Measurements from ENCODE around the gene SPTA1. TPM values are rescaled to one million over a fixed set of nuclear protein-coding genes. Genes with fewer than 3 reads are reported as not detected.

Gene SPTA1
- total RNA-seq, 1 experiment from 2014 or later, result not detected

DNA sequence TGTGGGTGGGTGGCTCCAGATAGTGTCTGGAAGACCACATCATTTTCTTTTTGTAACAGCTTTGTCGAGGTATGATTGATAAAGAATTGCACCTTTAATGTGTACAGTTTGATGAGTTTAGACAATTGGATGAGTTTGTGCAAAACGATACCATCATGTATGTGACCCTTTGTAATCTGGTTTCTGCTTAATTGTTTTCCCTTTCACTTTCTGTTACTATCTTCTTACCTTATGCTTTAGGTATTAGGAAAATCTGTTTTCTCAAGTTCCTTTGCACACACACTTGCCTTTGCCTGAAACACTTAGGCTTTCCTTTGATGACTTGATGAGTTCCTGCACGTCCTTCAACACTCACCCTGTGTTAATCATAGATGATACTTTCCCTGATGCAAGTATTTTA is 74.6 kb downstream of the SPTA1 start:
- POLR2A ChIA-PET, result no interaction called here

DNA sequence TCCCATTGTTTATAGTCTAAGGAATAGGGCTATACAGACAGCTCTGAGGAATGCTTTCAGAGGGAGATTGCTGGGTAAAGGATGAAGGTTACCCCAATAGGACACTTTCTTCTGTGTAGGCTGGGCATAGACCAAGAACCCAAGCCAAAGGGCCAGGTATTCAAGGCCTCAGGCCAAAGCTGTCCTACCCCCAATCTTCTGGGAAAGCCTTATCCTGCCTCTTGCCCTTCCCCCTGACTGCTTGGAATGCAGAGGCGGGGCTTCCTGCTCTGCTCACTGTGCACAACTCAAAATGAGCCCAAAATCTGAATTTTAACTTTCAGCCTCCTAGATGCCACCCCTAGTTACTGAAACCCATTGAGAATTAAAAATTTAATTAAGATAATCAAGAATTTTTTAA is 79.2 kb downstream of the SPTA1 start:
- ChIA-PET POLR2A (no interaction called here), CTCF (interaction anchor here (0.6 kb wide), 1 partner anchor 61 kb away, joined by 4 read pairs; no protein-coding TSS in a partner anchor)
- intact Hi-C loops (cut with micrococcal nuclease), result no loop called here
- Mint-ChIP-seq H3K9me3 (ENCODE audit: unreplicated experiment) (no peaks in the 10 kb centered on the region), H3K27ac (ENCODE audit: low read depth, unreplicated experiment) (no peak overlapping the region), H3K4me3 (ENCODE audit: unreplicated experiment) (no peak overlapping the region), H3K27me3 (ENCODE audit: insufficient read depth, unreplicated experiment) (peaks cover 44% of the 10 kb centered on the region), H3K36me3 (ENCODE audit: insufficient read depth, unreplicated experiment) (no peaks in the 10 kb centered on the region), H3K4me1 (ENCODE audit: insufficient read depth, unreplicated experiment) (peaks cover 5% of the 10 kb centered on the region)
- BruUV-seq (replicated peaks), result no TSS peak
- DNase-seq (ENCODE audit: unreplicated experiment), result no peak
- TF ChIP-seq, protein P1, sequence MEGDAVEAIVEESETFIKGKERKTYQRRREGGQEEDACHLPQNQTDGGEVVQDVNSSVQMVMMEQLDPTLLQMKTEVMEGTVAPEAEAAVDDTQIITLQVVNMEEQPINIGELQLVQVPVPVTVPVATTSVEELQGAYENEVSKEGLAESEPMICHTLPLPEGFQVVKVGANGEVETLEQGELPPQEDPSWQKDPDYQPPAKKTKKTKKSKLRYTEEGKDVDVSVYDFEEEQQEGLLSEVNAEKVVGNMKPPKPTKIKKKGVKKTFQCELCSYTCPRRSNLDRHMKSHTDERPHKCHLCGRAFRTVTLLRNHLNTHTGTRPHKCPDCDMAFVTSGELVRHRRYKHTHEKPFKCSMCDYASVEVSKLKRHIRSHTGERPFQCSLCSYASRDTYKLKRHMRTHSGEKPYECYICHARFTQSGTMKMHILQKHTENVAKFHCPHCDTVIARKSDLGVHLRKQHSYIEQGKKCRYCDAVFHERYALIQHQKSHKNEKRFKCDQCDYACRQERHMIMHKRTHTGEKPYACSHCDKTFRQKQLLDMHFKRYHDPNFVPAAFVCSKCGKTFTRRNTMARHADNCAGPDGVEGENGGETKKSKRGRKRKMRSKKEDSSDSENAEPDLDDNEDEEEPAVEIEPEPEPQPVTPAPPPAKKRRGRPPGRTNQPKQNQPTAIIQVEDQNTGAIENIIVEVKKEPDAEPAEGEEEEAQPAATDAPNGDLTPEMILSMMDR (IDR thresholded peaks at IDR 0.05; ENCODE audit: unreplicated experiment), result no peak

More for the DNA sequence above, 74.6 kb downstream of the SPTA1 start:
- intact Hi-C loops (cut with micrococcal nuclease), result no loop called here
- BruUV-seq (replicated peaks), result no TSS peak
- TF ChIP-seq, protein P1 (IDR thresholded peaks at IDR 0.05; ENCODE audit: unreplicated experiment), result no peak
- no peak for DNase-seq (ENCODE audit: unreplicated experiment)
- Mint-ChIP-seq H3K27me3 (ENCODE audit: insufficient read depth, unreplicated experiment) (peaks cover 74% of the 10 kb centered on the region), H3K36me3 (ENCODE audit: insufficient read depth, unreplicated experiment) (no peaks in the 10 kb centered on the region), H3K9me3 (ENCODE audit: unreplicated experiment) (no peaks in the 10 kb centered on the region), H3K4me1 (ENCODE audit: insufficient read depth, unreplicated experiment) (peaks cover 5% of the 10 kb centered on the region), H3K27ac (ENCODE audit: low read depth, unreplicated experiment) (no peak overlapping the region), H3K4me3 (ENCODE audit: unreplicated experiment) (no peak overlapping the region)
- CTCF ChIA-PET, result interaction anchor here (0.6 kb wide), 1 partner anchor 51 kb away, joined by 3 read pairs; no protein-coding TSS in a partner anchor

DNA sequence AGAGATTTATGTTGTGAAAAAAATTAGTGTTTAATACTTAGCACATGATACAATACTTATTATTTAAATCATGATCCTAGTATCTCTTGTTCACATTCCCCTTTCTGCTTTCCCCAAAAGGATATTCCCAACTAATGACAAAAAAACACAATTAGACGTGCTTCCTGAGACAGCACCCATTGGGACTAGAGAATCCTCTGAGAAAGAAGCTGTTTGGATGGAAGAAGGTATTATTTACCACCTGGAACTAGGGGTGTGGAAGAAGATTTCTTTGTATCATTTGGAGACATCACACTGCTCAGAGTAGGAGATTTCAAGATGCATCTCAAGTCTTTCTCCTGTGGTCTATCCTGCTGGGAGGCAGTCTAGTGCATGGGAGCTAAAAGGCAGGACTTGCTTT is 81.5 kb downstream of the SPTA1 start, which contains the start of gene OR10Z1:
Gene OR10Z1 (plus strand): TSS at position 301 of the 400 bp plus-strand sequence. CDS start 1,171 bp downstream, outside the sequence.
- Mint-ChIP-seq H3K4me1 (ENCODE audit: insufficient read depth, unreplicated experiment) (no peaks in the 10 kb centered on the region), H3K36me3 (ENCODE audit: insufficient read depth, unreplicated experiment) (no peaks in the 10 kb centered on the region), H3K9me3 (ENCODE audit: unreplicated experiment) (no peaks in the 10 kb centered on the region), H3K4me3 (ENCODE audit: unreplicated experiment) (no peak within 1 kb of the TSS), H3K27me3 (ENCODE audit: insufficient read depth, unreplicated experiment) (peaks cover 49% of the 10 kb centered on the region), H3K27ac (ENCODE audit: low read depth, unreplicated experiment) (no peak within 1 kb of the TSS)
- TF ChIP-seq, protein P1 (IDR thresholded peaks at IDR 0.05; ENCODE audit: unreplicated experiment), result no peak
- POLR2A ChIA-PET, result no interaction called here
- DNase-seq (ENCODE audit: unreplicated experiment), result no peak
- CTCF ChIA-PET, result no interaction called here
- intact Hi-C loops (cut with micrococcal nuclease), result no loop called here
- BruUV-seq (replicated peaks), result no TSS peak

- no peak overlapping the region for H3K4me3 Mint-ChIP-seq (ENCODE audit: unreplicated experiment)
- intact Hi-C loops (cut with micrococcal nuclease), result no loop called here
- H3K36me3 Mint-ChIP-seq (ENCODE audit: insufficient read depth, unreplicated experiment), result no peaks in the 10 kb centered on the region
- peaks cover 8% of the 10 kb centered on the region for H3K9me3 Mint-ChIP-seq (ENCODE audit: unreplicated experiment)
- TF ChIP-seq, protein P1 (IDR thresholded peaks at IDR 0.05; ENCODE audit: unreplicated experiment), result no peak
- H3K27ac Mint-ChIP-seq (ENCODE audit: low read depth, unreplicated experiment), result no peak overlapping the region
- CTCF ChIA-PET, result no interaction called here
- H3K27me3 Mint-ChIP-seq (ENCODE audit: insufficient read depth, unreplicated experiment), result peaks cover 45% of the 10 kb centered on the region
- BruUV-seq (replicated peaks), result no TSS peak
- POLR2A ChIA-PET, result no interaction called here
- no peak for DNase-seq (ENCODE audit: unreplicated experiment)
- no peaks in the 10 kb centered on the region for H3K4me1 Mint-ChIP-seq (ENCODE audit: insufficient read depth, unreplicated experiment)
Measured at GRCh38 chr1:158600735-158601134, 85.8 kb downstream of the SPTA1 start.
